HFF-Myc (cell line): ENCODE data around the gene SLC1A6.

Experiments used
- DNase-seq: peaks from one replicate; pipeline ENCODE4 v3.0.0-alpha.2; 2011; ENCODE audit warnings: low read depth; ENCODE audit errors: extremely low read depth
- H3K4me3 ChIP-seq: replicated peaks from 2 replicates; pipeline ENCODE4 v1.5.1; 2011; ENCODE audit warnings: low read depth, mild to moderate bottlenecking, control low read depth, low read length
- CTCF ChIP-seq: IDR thresholded peaks from 2 replicates; pipeline ENCODE4 v1.5.1; 2012; ENCODE audit warnings: mild to moderate bottlenecking, low read depth, low read length, control low read depth; ENCODE audit errors: missing control alignments

The SLC1A6 gene

GRCh38 chr19:15014579-15014978 lies 34.9 kb upstream of the SLC1A6 start:
- no peak overlapping the region for H3K4me3 ChIP-seq
- no peak for DNase-seq
- TF ChIP-seq CTCF, result no peak

- DNase-seq, result no peak
These were observed 31.0 kb upstream of the SLC1A6 start for GRCh38 chr19:15010501-15011300.

GRCh38 chr19:15008308-15008707 lies 28.6 kb upstream of the SLC1A6 start:
- no peak for DNase-seq
- TF ChIP-seq CTCF, result no peak
- no peak overlapping the region for H3K4me3 ChIP-seq

More at GRCh38 chr19:15010501-15011300, 31.0 kb upstream of the SLC1A6 start:
- TF ChIP-seq CTCF, result no peak
- H3K4me3 ChIP-seq, result no peak overlapping the region

GRCh38 chr19:14997981-14998380 lies 18.3 kb upstream of the SLC1A6 start:
- no peak overlapping the region for H3K4me3 ChIP-seq
- TF ChIP-seq CTCF, result no peak
- DNase-seq, result no peak

DNA sequence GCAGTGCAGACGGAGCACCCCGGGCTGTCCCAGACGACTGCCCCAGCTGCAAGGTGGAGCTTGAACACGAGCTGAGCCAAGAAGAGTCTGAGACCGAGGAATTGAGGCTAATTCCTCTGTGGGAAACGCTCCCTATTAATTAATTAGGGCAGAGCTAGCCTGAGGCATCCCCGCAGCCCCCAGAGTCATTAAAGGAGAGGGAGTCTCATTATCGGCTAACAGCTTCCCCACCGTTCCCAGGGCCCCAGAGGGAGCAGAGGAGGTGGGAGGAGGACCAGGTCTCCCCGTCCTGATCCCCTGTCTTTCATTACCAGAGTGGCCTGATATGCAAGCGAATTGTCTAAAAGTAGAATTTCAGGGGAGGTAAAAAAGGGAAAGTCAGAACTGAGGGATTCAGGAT lies 13.1 kb upstream of the SLC1A6 start:
- DNase-seq, result no peak
- TF ChIP-seq CTCF, result no peak
- H3K4me3 ChIP-seq, result no peak overlapping the region

- no peak for TF ChIP-seq CTCF
- no peak for DNase-seq
- no peak overlapping the region for H3K4me3 ChIP-seq
These were observed 5.5 kb upstream of the SLC1A6 start for GRCh38 chr19:14985133-14985532.

- H3K4me3 ChIP-seq, result no peak overlapping the region
These were observed 1.4 kb downstream of the SLC1A6 start for GRCh38 chr19:14978161-14978776.

More at GRCh38 chr19:14978161-14978776, 1.4 kb downstream of the SLC1A6 start:
- no peak for DNase-seq
- TF ChIP-seq CTCF, result no peak
